Skeletal muscle tissue (tissue), 4 donors: ENCODE data around the gene IARS1. TPM values are rescaled to one million over a fixed set of nuclear protein-coding genes. Genes with fewer than 3 reads are reported as not detected.

ENCODE experiments used
- H3K27ac ChIP-seq: one replicate; pipeline ENCODE4 v1.7.0; 2013; ENCODE audit warnings: mild to moderate bottlenecking, low read depth, low read length, inconsistent platforms
- H3K27me3 ChIP-seq, 3 donors: one replicate each; pipeline ENCODE4 v1.7.0; 2013; ENCODE audit warnings: low read length in 3 of 3; ENCODE audit not compliant: control insufficient read depth in 3 of 3, insufficient read depth in 3 of 3
- H3K36me3 ChIP-seq, 3 donors: one replicate each; pipeline ENCODE4 v1.7.0; 2013; ENCODE audit warnings: low read length in 3 of 3; ENCODE audit not compliant: control insufficient read depth in 3 of 3, insufficient read depth in 3 of 3
- H3K4me1 ChIP-seq, 3 donors: one replicate each; pipeline ENCODE4 v1.7.0; 2013; ENCODE audit warnings: low read length in 3 of 3, mild to moderate bottlenecking in 3 of 3; ENCODE audit not compliant: control insufficient read depth in 3 of 3, insufficient read depth in 3 of 3
- H3K4me3 ChIP-seq, 3 donors: one replicate each; pipeline ENCODE4 v1.7.0; 2013; ENCODE audit warnings: low read length in 3 of 3
- H3K9ac ChIP-seq, 3 donors: one replicate each; pipeline ENCODE4 v1.7.0; 2013; ENCODE audit warnings: low read length in 3 of 3, mild to moderate bottlenecking in 3 of 3, moderate library complexity in 2 of 3, low read depth in 1 of 3
- H3K9me3 ChIP-seq, 3 donors: one replicate each; pipeline ENCODE4 v1.7.0; 2013; ENCODE audit warnings: low read length in 3 of 3; ENCODE audit not compliant: control insufficient read depth in 3 of 3
- total RNA-seq: library from RNA; depleted of rRNA; stranded (reverse); fragments of >200 nt; gene quantifications from one replicate; pipeline ENCODE4 v1.2.3, GENCODE V29; 2014
- donor health status: Osteomylitis.

Gene IARS1
- total RNA-seq, 1 donor from 2014 or later, result 125 TPM

DNA sequence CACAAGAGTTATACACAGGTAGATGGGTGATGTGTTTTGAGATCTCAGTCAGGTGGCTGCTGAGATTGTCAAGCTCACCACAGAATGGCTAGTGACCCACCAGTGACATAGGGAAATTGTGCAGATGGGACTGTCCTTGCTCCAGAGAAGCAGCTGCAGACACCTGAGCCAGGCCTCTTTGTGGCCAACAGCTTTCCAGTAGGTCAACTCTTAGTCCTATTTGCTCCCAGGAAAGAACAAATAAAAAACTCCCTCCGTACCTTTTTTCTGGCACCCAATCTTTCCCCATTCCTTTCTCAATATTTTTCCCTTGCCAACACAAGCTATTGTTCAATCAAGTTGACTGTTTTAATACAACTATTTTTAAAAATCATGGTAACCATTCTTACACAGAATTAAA is 14.2 kb downstream of the IARS1 start:
- Histone ChIP-seq H3K27me3 (no peaks in the 10 kb centered on the region), H3K9me3 (no peaks in the 10 kb centered on the region), H3K36me3 (peaks cover 33 to 62% (median 60%) of the 10 kb centered on the region in 3 donors), H3K4me3 (no peak overlapping the region), H3K4me1 (no peaks in the 10 kb centered on the region), H3K9ac (no peak overlapping the region), H3K27ac (no peak overlapping the region)

DNA sequence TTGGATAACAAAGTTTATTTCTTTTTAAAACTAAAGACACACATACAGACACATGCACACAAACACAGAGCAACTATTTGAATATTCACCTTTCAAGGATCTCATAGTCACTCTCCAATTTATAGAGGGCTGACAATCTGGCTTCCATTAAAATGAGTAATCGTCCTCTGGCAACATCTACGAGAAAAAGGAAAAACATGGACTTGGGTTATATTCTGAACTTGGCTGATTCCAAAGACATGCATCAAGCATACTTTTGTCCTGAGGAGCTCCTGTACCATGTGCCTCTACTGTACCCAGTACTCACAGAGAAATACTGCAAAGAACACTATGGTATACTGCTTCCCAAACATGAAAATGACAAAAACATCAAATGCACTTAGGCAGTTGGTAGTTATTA is 15.4 kb downstream of the IARS1 start:
- Histone ChIP-seq H3K9ac (no peak overlapping the region), H3K36me3 (peaks cover 41 to 71% (median 65%) of the 10 kb centered on the region in 3 donors), H3K4me3 (no peak overlapping the region), H3K4me1 (no peaks in the 10 kb centered on the region), H3K27me3 (no peaks in the 10 kb centered on the region), H3K27ac (no peak overlapping the region), H3K9me3 (no peaks in the 10 kb centered on the region)

DNA sequence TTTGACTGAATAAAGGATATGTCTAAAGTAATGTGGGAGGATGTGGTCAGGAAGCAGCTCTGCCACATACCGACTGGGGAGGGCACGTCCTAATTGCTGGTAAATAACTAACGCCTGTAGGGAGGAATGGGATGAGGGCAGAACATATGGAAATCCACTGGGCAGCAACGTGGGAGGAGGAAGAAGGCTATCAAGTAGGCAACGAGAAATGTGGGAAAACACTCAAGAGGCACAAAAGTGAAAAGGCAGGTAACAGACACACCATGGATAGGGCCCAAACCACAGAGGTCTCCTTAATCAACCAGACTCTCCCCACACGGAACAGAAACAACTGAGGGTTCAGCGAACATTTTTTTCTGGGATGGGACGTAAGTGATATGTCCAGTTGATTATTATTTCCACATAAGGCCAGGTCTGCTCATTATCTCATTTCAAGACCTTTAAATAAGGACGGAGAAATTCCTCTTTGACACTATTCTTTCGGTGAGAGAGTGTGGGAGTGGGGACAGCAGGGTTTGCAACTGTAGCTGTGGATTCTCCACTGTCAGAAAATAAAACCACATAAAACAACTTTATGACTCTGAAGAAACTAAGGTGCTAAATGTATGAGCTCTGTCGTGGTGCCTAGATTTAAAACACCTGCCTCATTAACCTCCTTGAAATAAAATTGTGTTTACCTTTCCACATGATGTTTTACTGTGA is 17.0 kb downstream of the IARS1 start:
- Histone ChIP-seq H3K4me3 (no peak overlapping the region), H3K36me3 (peaks cover 45 to 74% (median 66%) of the 10 kb centered on the region in 3 donors), H3K9me3 (no peaks in the 10 kb centered on the region), H3K27ac (no peak overlapping the region), H3K9ac (no peak overlapping the region), H3K4me1 (no peaks in the 10 kb centered on the region), H3K27me3 (no peaks in the 10 kb centered on the region)

DNA sequence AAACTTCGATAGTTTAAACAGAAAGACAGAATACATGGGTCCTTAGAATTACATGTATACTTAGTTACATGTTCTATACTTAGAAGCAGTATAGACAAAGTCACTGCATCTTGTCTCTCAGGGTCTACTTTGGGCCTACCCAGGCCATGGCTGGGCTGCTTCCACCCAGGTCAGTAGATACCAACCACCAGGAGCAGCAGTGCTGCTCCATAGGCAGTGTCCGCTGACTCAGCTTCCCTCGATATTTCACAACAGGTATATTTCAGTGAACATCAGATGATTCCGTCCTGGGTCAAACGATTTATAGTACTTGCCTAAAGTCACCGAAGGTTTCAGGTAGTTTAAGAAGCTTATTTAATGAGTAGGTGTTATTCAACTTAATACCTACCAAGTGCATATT is 18.0 kb downstream of the IARS1 start:
- Histone ChIP-seq H3K9me3 (no peaks in the 10 kb centered on the region), H3K4me1 (no peaks in the 10 kb centered on the region), H3K36me3 (peaks cover 53 to 82% (median 74%) of the 10 kb centered on the region in 3 donors), H3K27ac (no peak overlapping the region), H3K9ac (no peak overlapping the region), H3K27me3 (no peaks in the 10 kb centered on the region), H3K4me3 (no peak overlapping the region)

DNA sequence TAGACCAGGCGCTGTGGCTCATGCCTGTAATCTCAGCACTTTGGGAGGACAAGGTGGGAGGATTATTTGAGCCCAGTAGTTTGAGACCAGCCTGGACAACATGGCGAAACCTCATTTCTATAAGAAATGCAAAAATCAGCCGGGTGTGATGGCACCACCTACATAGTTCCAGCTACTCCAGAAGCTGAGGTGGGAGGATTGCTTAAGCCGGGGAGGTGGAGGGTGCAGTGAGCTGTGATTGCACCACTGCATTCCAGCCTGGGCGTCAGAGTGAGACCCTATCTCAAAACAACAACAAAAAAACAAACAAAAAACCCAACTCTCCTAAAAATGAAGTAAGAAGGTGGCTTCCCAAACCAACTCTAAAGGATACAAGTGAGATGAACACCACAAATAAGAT is 23.0 kb downstream of the IARS1 start:
- H3K9ac ChIP-seq, result no peak overlapping the region
- peaks cover 73 to 83% (median 79%) of the 10 kb centered on the region in 3 donors for H3K36me3 ChIP-seq
- H3K4me3 ChIP-seq, result no peak overlapping the region
- no peaks in the 10 kb centered on the region for H3K4me1 ChIP-seq
- no peaks in the 10 kb centered on the region for H3K9me3 ChIP-seq
- H3K27ac ChIP-seq, result no peak overlapping the region
- H3K27me3 ChIP-seq, result no peaks in the 10 kb centered on the region

DNA sequence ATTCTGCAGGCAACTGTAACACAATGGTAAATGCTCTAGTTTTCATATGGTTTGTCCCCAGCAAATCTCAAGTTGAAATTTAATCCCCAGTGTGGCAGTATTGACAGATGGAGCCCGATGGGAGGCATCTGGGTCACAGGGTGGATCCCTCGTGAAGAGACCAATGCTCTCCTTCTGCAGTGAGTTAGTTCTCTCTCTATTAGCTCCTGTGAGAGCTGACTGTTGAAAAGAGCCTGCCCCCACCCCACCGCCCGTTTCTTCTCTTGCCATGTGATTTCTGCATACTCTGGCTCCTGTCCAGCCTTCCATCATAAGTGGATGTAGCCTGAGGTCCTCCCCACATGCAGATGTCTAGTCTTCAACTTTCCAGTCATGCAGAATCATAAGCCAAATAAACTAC is 27.0 kb downstream of the IARS1 start:
- Histone ChIP-seq H3K9ac (no peak overlapping the region), H3K36me3 (peaks cover 82 to 93% (median 89%) of the 10 kb centered on the region in 3 donors), H3K9me3 (no peaks in the 10 kb centered on the region), H3K27ac (no peak overlapping the region), H3K4me1 (no peaks in the 10 kb centered on the region), H3K4me3 (no peak overlapping the region), H3K27me3 (no peaks in the 10 kb centered on the region)

DNA sequence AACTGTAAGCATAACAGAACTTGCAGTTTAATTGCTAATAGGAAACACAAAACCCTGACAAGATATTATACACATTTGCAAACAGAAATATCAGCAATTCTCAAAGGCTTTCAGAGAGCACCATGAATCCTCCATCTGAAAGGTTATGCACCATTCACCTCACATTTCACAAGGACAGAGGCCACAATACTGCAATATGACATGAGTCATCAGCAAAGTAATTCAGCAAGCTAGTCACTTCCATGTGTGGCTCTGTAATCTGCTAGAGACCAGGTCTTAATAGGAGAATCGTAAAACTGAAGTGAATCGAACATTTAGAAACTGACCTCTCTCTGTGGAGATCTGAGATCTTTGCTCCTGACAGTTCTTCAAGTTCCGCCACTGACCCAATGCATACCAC is 28.3 kb downstream of the IARS1 start:
- H3K9me3 ChIP-seq, result no peaks in the 10 kb centered on the region
- peaks cover 76 to 88% (median 88%) of the 10 kb centered on the region in 3 donors for H3K36me3 ChIP-seq
- H3K27ac ChIP-seq, result no peak overlapping the region
- H3K4me1 ChIP-seq, result no peaks in the 10 kb centered on the region
- H3K9ac ChIP-seq, result no peak overlapping the region
- no peaks in the 10 kb centered on the region for H3K27me3 ChIP-seq
- H3K4me3 ChIP-seq, result no peak overlapping the region

DNA sequence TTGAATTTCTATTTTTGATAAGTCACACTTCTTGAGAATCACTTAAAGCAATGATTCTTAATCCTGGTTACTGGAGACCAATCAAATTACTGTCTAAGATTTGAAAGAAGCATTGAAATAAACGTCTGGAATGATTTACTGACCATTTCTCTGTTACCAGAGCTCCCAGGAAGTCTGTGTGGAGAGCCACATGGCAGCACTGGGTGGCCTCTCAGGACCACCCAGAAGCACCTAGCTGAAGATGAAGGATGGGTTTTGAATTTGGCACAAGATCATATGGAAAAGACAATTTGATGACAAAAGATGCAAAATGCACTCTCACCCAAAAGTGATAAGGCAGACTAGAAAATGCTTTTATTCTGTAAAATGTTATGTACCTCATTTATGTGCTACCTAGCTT is 30.4 kb downstream of the IARS1 start:
- no peak overlapping the region for H3K27ac ChIP-seq
- no peak overlapping the region for H3K9ac ChIP-seq
- H3K27me3 ChIP-seq, result no peaks in the 10 kb centered on the region
- H3K4me1 ChIP-seq, result no peaks in the 10 kb centered on the region
- no peak overlapping the region for H3K4me3 ChIP-seq
- H3K9me3 ChIP-seq, result no peaks in the 10 kb centered on the region
- peaks cover 75 to 88% (median 88%) of the 10 kb centered on the region in 3 donors for H3K36me3 ChIP-seq

DNA sequence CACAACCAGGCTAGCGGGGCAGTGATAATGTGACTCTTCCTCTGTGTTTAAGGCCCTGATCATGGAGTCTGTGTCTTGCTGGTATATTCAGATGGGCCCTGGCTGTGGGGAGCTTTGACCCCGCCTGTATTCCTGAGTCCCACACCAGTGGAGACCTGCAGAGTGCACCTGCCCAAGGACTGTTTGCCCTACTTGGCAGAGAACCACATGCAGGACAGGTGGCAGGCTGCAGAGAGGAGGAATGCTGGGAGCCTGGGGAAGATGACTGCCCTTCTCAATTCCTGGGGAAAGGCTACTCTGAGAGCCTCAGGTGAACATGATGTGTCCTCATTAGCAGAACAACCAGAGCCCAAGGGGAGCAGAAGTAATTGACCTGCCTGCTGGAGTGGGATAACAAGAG is 36.2 kb downstream of the IARS1 start:
- Histone ChIP-seq H3K4me1 (no peaks in the 10 kb centered on the region), H3K27ac (no peak overlapping the region), H3K9me3 (no peaks in the 10 kb centered on the region), H3K9ac (no peak overlapping the region), H3K4me3 (no peak overlapping the region), H3K27me3 (no peaks in the 10 kb centered on the region), H3K36me3 (peaks cover 56 to 91% (median 81%) of the 10 kb centered on the region in 3 donors)

DNA sequence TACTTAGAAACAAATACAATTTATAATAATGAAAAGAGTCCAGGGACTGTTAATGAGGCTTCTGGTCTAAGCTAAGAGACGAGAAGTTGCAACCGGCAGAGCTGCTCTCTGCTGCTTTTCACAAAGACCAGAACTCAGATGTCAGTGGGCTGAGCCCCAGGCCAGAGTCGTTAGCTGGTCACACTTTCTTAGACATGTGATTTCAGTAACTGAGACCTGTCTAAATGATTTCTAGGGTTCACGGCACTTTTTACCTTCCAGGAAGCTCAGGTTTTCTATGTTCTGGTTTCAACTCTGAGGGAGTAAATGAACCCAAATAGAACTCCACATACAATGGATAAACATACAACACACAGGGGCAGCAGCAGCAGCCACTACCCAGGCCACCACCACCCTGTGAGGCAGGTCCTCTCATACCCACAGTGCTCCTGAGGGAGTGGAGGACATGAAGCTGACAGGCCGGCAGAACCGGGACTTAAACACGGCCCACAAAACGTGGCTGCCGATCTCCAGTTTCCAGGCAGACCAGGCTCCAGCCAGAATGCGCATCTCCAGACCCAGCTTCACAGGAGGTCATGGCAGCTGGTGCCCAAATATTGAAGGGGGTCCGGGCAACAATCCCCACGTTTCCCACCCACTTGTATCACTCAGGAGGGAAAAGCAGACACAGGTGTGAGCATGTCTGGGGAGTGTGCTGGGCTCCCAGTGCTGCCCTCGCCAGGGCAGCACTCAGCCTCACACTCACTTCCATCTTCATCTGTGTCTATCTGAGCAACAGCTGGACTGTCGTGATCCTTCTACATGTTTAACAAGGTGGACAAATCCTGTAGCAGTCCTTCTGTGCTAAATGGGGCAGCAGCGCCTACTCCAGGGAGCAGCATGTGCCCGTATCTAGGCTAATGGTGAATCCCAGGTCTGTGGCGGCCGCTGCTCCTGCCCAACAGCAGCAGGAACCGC is 38.8 kb downstream of the IARS1 start:
- H3K27me3 ChIP-seq, result no peaks in the 10 kb centered on the region
- H3K36me3 ChIP-seq, result peaks cover 66 to 95% (median 81%) of the 10 kb centered on the region in 3 donors

More for the DNA sequence above, 38.8 kb downstream of the IARS1 start:
- no peak overlapping the region for H3K4me3 ChIP-seq
- no peaks in the 10 kb centered on the region for H3K9me3 ChIP-seq
- no peaks in the 10 kb centered on the region for H3K4me1 ChIP-seq
- H3K9ac ChIP-seq, result no peak overlapping the region
- no peak overlapping the region for H3K27ac ChIP-seq
